Duodenal mucosa (tissue), 2 donors: ENCODE data around the gene PSORS1C1.
"Not testable (repeated sequence)": the region's sequence is repeated elsewhere in the genome, so short reads cannot be mapped to it uniquely, and the experiment has no call there.

Experiments
- H3K27ac ChIP-seq: one replicate; pipeline ENCODE4 v1.7.0; 2013; ENCODE audit warnings: low read depth, low read length
- H3K27me3 ChIP-seq, 2 donors: one replicate each; pipeline ENCODE4 v1.7.0; 2013; ENCODE audit warnings: low read length in 2 of 2, control low read depth in 1 of 2; ENCODE audit not compliant: insufficient read depth in 2 of 2, control insufficient read depth in 1 of 2
- H3K36me3 ChIP-seq, 2 donors: one replicate each; pipeline ENCODE4 v1.7.0; 2013; ENCODE audit warnings: low read length in 2 of 2, control low read depth in 1 of 2; ENCODE audit not compliant: insufficient read depth in 2 of 2, control insufficient read depth in 1 of 2
- H3K4me1 ChIP-seq, 2 donors: one replicate each; pipeline ENCODE4 v1.7.0; 2013; ENCODE audit warnings: low read length in 2 of 2, control low read depth in 1 of 2; ENCODE audit not compliant: insufficient read depth in 2 of 2, control insufficient read depth in 1 of 2
- H3K4me3 ChIP-seq, 2 donors: one replicate each; pipeline ENCODE4 v1.7.0; 2013; ENCODE audit warnings: low read length in 2 of 2, low read depth in 1 of 2
- H3K9ac ChIP-seq, 2 donors: one replicate each; pipeline ENCODE4 v1.7.0; 2013; ENCODE audit warnings: low read length in 2 of 2, low read depth in 1 of 2
- H3K9me3 ChIP-seq, 2 donors: one replicate each; pipeline ENCODE4 v1.7.0; 2013; ENCODE audit warnings: low read length in 2 of 2, control low read depth in 1 of 2; ENCODE audit not compliant: control insufficient read depth in 1 of 2

The PSORS1C1 gene

GRCh38 chr6:31174378-31174777 is 59.8 kb downstream of the PSORS1C1 start:
- no peak overlapping the region for H3K9ac ChIP-seq
- no peak overlapping the region for H3K4me3 ChIP-seq
- no peak overlapping the region for H3K27ac ChIP-seq
- H3K36me3 ChIP-seq = peaks cover 15 to 19% of the 10 kb centered on the region in 2 donors
- no peaks in the 10 kb centered on the region for H3K27me3 ChIP-seq
- H3K4me1 ChIP-seq = peaks cover 10 to 11% of the 10 kb centered on the region in 2 donors
- H3K9me3 ChIP-seq = no peaks in the 10 kb centered on the region

- Histone ChIP-seq H3K4me1 (peaks cover 9 to 16% of the 10 kb centered on the region in 2 donors), H3K4me3 (no peak overlapping the region), H3K27me3 (no peaks in the 10 kb centered on the region), H3K36me3 (peaks cover 19 to 23% of the 10 kb centered on the region in 2 donors), H3K9me3 (no peaks in the 10 kb centered on the region), H3K27ac (no peak overlapping the region), H3K9ac (no peak overlapping the region)
Measured at GRCh38 chr6:31175971-31176370, 61.4 kb downstream of the PSORS1C1 start.

- peaks cover 10 to 16% of the 10 kb centered on the region in 2 donors for H3K4me1 ChIP-seq
- no peaks in the 10 kb centered on the region for H3K27me3 ChIP-seq
- no peak overlapping the region for H3K9ac ChIP-seq
- no peak overlapping the region for H3K4me3 ChIP-seq
- peaks cover 19 to 23% of the 10 kb centered on the region in 2 donors for H3K36me3 ChIP-seq
- H3K27ac ChIP-seq = no peak overlapping the region
- H3K9me3 ChIP-seq = no peaks in the 10 kb centered on the region
Measured at GRCh38 chr6:31178143-31179041, 63.8 kb downstream of the PSORS1C1 start.

- Histone ChIP-seq H3K4me1 (peaks cover 10 to 16% of the 10 kb centered on the region in 2 donors), H3K36me3 (peaks cover 16 to 23% of the 10 kb centered on the region in 2 donors), H3K9ac (no peak overlapping the region), H3K27me3 (no peaks in the 10 kb centered on the region), H3K4me3 (no peak overlapping the region), H3K27ac (no peak overlapping the region), H3K9me3 (no peaks in the 10 kb centered on the region)
Measured at GRCh38 chr6:31179042-31179386, 64.4 kb downstream of the PSORS1C1 start.

- Histone ChIP-seq H3K9ac (peak overlapping the region in 1 of 2 donors; percentile 48), H3K4me1 (peaks cover 10 to 16% of the 10 kb centered on the region in 2 donors), H3K36me3 (peaks cover 14 to 23% of the 10 kb centered on the region in 2 donors), H3K9me3 (no peaks in the 10 kb centered on the region), H3K4me3 (peak overlapping the region; percentile 55 to 62), H3K27me3 (no peaks in the 10 kb centered on the region), H3K27ac (no peak overlapping the region)
Measured at GRCh38 chr6:31179896-31180295, 65.3 kb downstream of the PSORS1C1 start.

- H3K27me3 ChIP-seq = no peaks in the 10 kb centered on the region
- H3K9ac ChIP-seq = peak overlapping the region in 1 of 2 donors; percentile 48
- no peak overlapping the region for H3K27ac ChIP-seq
- H3K4me3 ChIP-seq = peak overlapping the region; percentile 55 to 62
- peaks cover 8 to 18% of the 10 kb centered on the region in 2 donors for H3K36me3 ChIP-seq
- peaks cover 10 to 16% of the 10 kb centered on the region in 2 donors for H3K4me1 ChIP-seq
- no peaks in the 10 kb centered on the region for H3K9me3 ChIP-seq
Measured at GRCh38 chr6:31180500-31180899, 65.9 kb downstream of the PSORS1C1 start.

- not testable (repeated sequence) for H3K36me3 ChIP-seq, H3K9ac ChIP-seq, H3K27me3 ChIP-seq, H3K27ac ChIP-seq, H3K4me3 ChIP-seq, H3K9me3 ChIP-seq
- H3K4me1 ChIP-seq = peaks cover 17 to 18% of the 10 kb centered on the region in 2 donors
Measured at GRCh38 chr6:31183287-31183686, 68.7 kb downstream of the PSORS1C1 start.

- H3K9me3 ChIP-seq, H3K36me3 ChIP-seq, H3K27me3 ChIP-seq, H3K27ac ChIP-seq: not testable (repeated sequence)
- Histone ChIP-seq H3K4me1 (peaks cover 12 to 14% of the 10 kb centered on the region in 2 donors), H3K4me3 (peak overlapping the region; percentile 50 to 52), H3K9ac (peak overlapping the region in 1 of 2 donors; percentile 25)
Measured at GRCh38 chr6:31183859-31184258, 69.3 kb downstream of the PSORS1C1 start.

GRCh38 chr6:31185695-31186051 is 71.1 kb downstream of the PSORS1C1 start:
- Histone ChIP-seq H3K27ac (peak overlapping the region; percentile 97), H3K4me3 (peak overlapping the region; percentile 53 to 62), H3K9ac (peak overlapping the region; percentile 68 to 75), H3K4me1 (peaks cover 3 to 10% of the 10 kb centered on the region in 2 donors)
- H3K36me3 ChIP-seq, H3K9me3 ChIP-seq, H3K27me3 ChIP-seq: not testable (repeated sequence)

GRCh38 chr6:31186052-31186734 is 71.6 kb downstream of the PSORS1C1 start:
- Histone ChIP-seq H3K9me3 (no peaks in the 10 kb centered on the region), H3K36me3 (no peaks in the 10 kb centered on the region), H3K4me1 (peaks cover 3 to 10% of the 10 kb centered on the region in 2 donors), H3K27ac (peak overlapping the region; percentile 97), H3K9ac (peak overlapping the region; percentile 68 to 75), H3K27me3 (no peaks in the 10 kb centered on the region), H3K4me3 (peak overlapping the region; percentile 53 to 62)
